Measurements from ENCODE around the gene PNPLA6. TPM values are rescaled to one million over a fixed set of nuclear protein-coding genes. Genes with fewer than 3 reads are reported as not detected.

The PNPLA6 gene
- total and polyA plus RNA-seq, 10 of the 15 experiments (the other 5 are each of a cell fraction or from before 2014, with no cell fraction given) = 0.95 to 105 (median 40.0) TPM

DNA sequence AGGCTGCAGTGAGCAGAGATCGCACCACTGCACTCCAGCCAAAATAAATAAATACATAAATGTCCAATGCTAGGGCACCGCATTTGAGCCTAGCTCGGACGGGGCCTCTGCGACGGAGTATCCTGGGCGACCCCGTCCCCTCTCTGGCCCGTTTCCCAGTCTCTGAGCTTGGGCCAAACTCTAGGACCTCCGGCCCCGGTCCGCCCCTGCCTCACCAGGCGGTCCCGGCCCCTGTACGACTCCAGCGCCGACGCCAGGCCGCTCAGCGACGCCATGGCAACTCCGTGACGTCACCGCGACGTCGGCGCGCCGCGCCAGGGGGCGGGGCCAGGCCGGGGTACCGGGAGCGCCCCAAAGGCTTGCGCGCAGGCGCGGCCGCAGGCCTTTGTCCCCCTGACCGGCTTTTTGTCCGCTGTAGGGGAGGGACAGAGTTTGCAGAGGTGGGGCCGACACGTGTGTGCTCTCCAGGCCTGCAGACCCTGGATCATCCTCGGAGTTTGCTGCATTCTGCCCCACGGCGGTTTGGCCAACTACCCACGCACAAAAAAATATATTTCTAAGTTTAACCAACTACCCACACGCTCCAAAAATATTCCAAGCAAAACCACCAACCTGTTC, 46.7 kb upstream of the PNPLA6 start, which contains the start of gene PEX11G (continued):
- TF ChIP-seq BHLHE40 (IDR thresholded peaks at IDR 0.05; ENCODE audit: borderline replicate concordance in 1 of 2, low read depth in 2 of 2, low read length in 1 of 2) (peak in 1 of 2 experiments; percentile 53; a peak in 2 of 4 replicates), FOXM1 (IDR thresholded peaks at IDR 0.05; ENCODE audit: low read depth, low read length) (no peak), YY1 (IDR thresholded peaks at IDR 0.05; ENCODE audit: low read depth, low read length) (peak; percentile 76), YBX1 (IDR thresholded peaks at IDR 0.05) (no peak), HDGF (IDR thresholded peaks at IDR 0.05) (no peak), ZNF207 (IDR thresholded peaks at IDR 0.05; ENCODE audit: borderline replicate concordance) (0 out of 2 replicates have a peak, but pooled peaks have one; percentile 49), EP300 (IDR thresholded peaks at IDR 0.05; ENCODE audit: borderline replicate concordance in 1 of 2, control insufficient read depth in 1 of 2, low read depth in 2 of 2, low read length in 2 of 2) (no peak), PAX8 (IDR thresholded peaks at IDR 0.05) (no peak), IKZF1 (conservative IDR thresholded peaks at IDR 0.05) (peak; percentile 60), TCF3 (IDR thresholded peaks at IDR 0.05; ENCODE audit: borderline replicate concordance, insufficient read depth, low read depth, low read length) (no peak), ZSCAN29 (IDR thresholded peaks at IDR 0.05) (no peak), NR2C1 (IDR thresholded peaks at IDR 0.05) (peak; percentile 23; the same call in 1 of the 2 replicates), CEBPB (IDR thresholded peaks at IDR 0.05; ENCODE audit: borderline replicate concordance in 1 of 2, low read depth in 2 of 2, low read length in 2 of 2) (no peak), STAT3 (IDR thresholded peaks at IDR 0.05; ENCODE audit: low read depth, low read length) (no peak), SREBF1 (IDR thresholded peaks at IDR 0.05; ENCODE audit: low read length) (no peak), KDM1A (IDR thresholded peaks at IDR 0.05; ENCODE audit: borderline replicate concordance) (no peak), SREBF2 (IDR thresholded peaks at IDR 0.05; ENCODE audit: low read length) (no peak), JUND (IDR thresholded peaks at IDR 0.05; ENCODE audit: low read depth, low read length) (no peak), PML (IDR thresholded peaks at IDR 0.05; ENCODE audit: low read length) (no peak), RB1 (IDR thresholded peaks at IDR 0.05; ENCODE audit: borderline replicate concordance) (0 out of 2 replicates have a peak, but pooled peaks have one; percentile 16), POLR2AphosphoS5 (IDR thresholded peaks at IDR 0.05; ENCODE audit: low read length) (no peak), ZNF274 (IDR thresholded peaks at IDR 0.05; ENCODE audit: insufficient read depth, insufficient read length) (no peak)
- TF ChIP-seq, protein P1, sequence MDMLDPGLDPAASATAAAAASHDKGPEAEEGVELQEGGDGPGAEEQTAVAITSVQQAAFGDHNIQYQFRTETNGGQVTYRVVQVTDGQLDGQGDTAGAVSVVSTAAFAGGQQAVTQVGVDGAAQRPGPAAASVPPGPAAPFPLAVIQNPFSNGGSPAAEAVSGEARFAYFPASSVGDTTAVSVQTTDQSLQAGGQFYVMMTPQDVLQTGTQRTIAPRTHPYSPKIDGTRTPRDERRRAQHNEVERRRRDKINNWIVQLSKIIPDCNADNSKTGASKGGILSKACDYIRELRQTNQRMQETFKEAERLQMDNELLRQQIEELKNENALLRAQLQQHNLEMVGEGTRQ (IDR thresholded peaks at IDR 0.05; ENCODE audit: borderline replicate concordance, low read depth, low read length) = no peak
- TF ChIP-seq, protein P2, sequence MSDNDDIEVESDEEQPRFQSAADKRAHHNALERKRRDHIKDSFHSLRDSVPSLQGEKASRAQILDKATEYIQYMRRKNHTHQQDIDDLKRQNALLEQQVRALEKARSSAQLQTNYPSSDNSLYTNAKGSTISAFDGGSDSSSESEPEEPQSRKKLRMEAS (IDR thresholded peaks at IDR 0.05; ENCODE audit: low read depth, low read length) = peak; percentile 55; the same call in 1 of the 2 replicates
- TF ChIP-seq, protein P3, sequence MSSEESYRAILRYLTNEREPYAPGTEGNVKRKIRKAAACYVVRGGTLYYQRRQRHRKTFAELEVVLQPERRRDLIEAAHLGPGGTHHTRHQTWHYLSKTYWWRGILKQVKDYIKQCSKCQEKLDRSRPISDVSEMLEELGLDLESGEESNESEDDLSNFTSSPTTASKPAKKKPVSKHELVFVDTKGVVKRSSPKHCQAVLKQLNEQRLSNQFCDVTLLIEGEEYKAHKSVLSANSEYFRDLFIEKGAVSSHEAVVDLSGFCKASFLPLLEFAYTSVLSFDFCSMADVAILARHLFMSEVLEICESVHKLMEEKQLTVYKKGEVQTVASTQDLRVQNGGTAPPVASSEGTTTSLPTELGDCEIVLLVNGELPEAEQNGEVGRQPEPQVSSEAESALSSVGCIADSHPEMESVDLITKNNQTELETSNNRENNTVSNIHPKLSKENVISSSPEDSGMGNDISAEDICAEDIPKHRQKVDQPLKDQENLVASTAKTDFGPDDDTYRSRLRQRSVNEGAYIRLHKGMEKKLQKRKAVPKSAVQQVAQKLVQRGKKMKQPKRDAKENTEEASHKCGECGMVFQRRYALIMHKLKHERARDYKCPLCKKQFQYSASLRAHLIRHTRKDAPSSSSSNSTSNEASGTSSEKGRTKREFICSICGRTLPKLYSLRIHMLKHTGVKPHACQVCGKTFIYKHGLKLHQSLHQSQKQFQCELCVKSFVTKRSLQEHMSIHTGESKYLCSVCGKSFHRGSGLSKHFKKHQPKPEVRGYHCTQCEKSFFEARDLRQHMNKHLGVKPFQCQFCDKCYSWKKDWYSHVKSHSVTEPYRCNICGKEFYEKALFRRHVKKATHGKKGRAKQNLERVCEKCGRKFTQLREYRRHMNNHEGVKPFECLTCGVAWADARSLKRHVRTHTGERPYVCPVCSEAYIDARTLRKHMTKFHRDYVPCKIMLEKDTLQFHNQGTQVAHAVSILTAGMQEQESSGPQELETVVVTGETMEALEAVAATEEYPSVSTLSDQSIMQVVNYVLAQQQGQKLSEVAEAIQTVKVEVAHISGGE (CRISPR knock-in tag; IDR thresholded peaks at IDR 0.05) = no peak
- TF ChIP-seq, protein P4, sequence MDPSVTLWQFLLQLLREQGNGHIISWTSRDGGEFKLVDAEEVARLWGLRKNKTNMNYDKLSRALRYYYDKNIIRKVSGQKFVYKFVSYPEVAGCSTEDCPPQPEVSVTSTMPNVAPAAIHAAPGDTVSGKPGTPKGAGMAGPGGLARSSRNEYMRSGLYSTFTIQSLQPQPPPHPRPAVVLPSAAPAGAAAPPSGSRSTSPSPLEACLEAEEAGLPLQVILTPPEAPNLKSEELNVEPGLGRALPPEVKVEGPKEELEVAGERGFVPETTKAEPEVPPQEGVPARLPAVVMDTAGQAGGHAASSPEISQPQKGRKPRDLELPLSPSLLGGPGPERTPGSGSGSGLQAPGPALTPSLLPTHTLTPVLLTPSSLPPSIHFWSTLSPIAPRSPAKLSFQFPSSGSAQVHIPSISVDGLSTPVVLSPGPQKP (IDR thresholded peaks at IDR 0.05; ENCODE audit: low read depth, low read length) = no peak

Measured in GM12878 (cell line).